GM23338 (cell line): ENCODE measurements around the gene RCL1. TPM values are rescaled to one million over a fixed set of nuclear protein-coding genes. Genes with fewer than 3 reads are reported as not detected.

Source experiments
- ATAC-seq: fragments of 200-7000 bp; cut with Tn5 transposase; 3 replicates; pipeline ENCODE4 v1.9.1; 2020
- DNase-seq: peaks from one replicate; pipeline ENCODE4 v3.0.0-alpha.2; 2015; ENCODE audit warnings: low spot score
- H2AFZ ChIP-seq: fragments of 200-600 bp; sonication (generic); 2 replicates; pipeline ENCODE4 v1.8.0; 2016; ENCODE audit warnings: antibody characterized with exemption, mild to moderate bottlenecking, moderate library complexity
- H3F3A ChIP-seq: fragments of 200-600 bp; sonication (generic); replicated peaks from 2 replicates; pipeline ENCODE4 v1.8.0; 2017; ENCODE audit warnings: antibody characterized with exemption, mixed run types, low read depth
- H3K27ac ChIP-seq: fragments of 200-600 bp; sonication (generic); 2 replicates; pipeline ENCODE4 v1.6.1; 2016; ENCODE audit warnings: low read depth
- H3K27me3 ChIP-seq: fragments of 200-600 bp; sonication (generic); 2 replicates; pipeline ENCODE4 v1.8.0; 2016; ENCODE audit warnings: mild to moderate bottlenecking, mixed run types, moderate library complexity; ENCODE audit not compliant: insufficient read depth
- H3K36me3 ChIP-seq: fragments of 200-600 bp; sonication (generic); 2 replicates; pipeline ENCODE4 v1.8.0; 2016; ENCODE audit warnings: mild to moderate bottlenecking; ENCODE audit not compliant: insufficient read depth
- H3K4me1 ChIP-seq: fragments of 200-600 bp; sonication (generic); 2 replicates; pipeline ENCODE4 v1.8.0; 2016; ENCODE audit warnings: mild to moderate bottlenecking, moderate library complexity; ENCODE audit not compliant: insufficient read depth
- H3K4me2 ChIP-seq: fragments of 200-600 bp; sonication (generic); 2 replicates; pipeline ENCODE4 v1.7.1; 2017; ENCODE audit warnings: mixed run types
- H3K4me3 ChIP-seq: fragments of 200-600 bp; sonication (generic); 2 replicates; pipeline ENCODE4 v1.6.1; 2016; ENCODE audit warnings: mixed run types
- H3K79me2 ChIP-seq: fragments of 200-600 bp; sonication (generic); replicated peaks from 2 replicates; pipeline ENCODE4 v1.8.0; 2017; ENCODE audit warnings: mild to moderate bottlenecking; ENCODE audit not compliant: insufficient read depth
- H3K9me2 ChIP-seq: fragments of 200-600 bp; sonication (generic); 2 replicates; pipeline ENCODE4 v1.8.0; 2017; ENCODE audit not compliant: insufficient read depth
- H4K20me1 ChIP-seq: fragments of 200-600 bp; sonication (generic); replicated peaks from 2 replicates; pipeline ENCODE4 v1.8.0; 2017; ENCODE audit warnings: mild to moderate bottlenecking; ENCODE audit not compliant: insufficient read depth
- H3K27ac Mint-ChIP-seq: 2 replicates; pipeline ENCODE4 v1.8.0; 2020; ENCODE audit warnings: inconsistent platforms, mild to moderate bottlenecking, moderate library complexity, mixed read lengths
- H3K27me3 Mint-ChIP-seq: 3 replicates; pipeline ENCODE4 v1.8.0; 2022; ENCODE audit warnings: low read depth, mild to moderate bottlenecking, moderate library complexity, mixed read lengths, inconsistent platforms; ENCODE audit not compliant: insufficient read depth, poor library complexity
- H3K36me3 Mint-ChIP-seq: 3 replicates; pipeline ENCODE4 v1.8.0; 2021; ENCODE audit warnings: low read depth, mild to moderate bottlenecking, inconsistent platforms, moderate library complexity, mixed read lengths
- H3K4me1 Mint-ChIP-seq: 3 replicates; pipeline ENCODE4 v1.8.0; 2020; ENCODE audit warnings: mild to moderate bottlenecking, inconsistent platforms, mixed read lengths
- H3K4me3 Mint-ChIP-seq: 3 replicates; pipeline ENCODE4 v1.8.0; 2021; ENCODE audit warnings: moderate library complexity, mild to moderate bottlenecking, inconsistent platforms, mixed read lengths
- H3K9me3 Mint-ChIP-seq: 3 replicates; pipeline ENCODE4 v1.8.0; 2020; ENCODE audit warnings: moderate library complexity, mild to moderate bottlenecking, inconsistent platforms, mixed read lengths
- CREB1 ChIP-seq: fragments of 250-450 bp; sonication (Bioruptor Pico); IDR thresholded peaks from 2 replicates; pipeline ENCODE4 v1.5.0; 2020; ENCODE audit warnings: low read depth, mild to moderate bottlenecking, moderate library complexity
- EZH2 ChIP-seq: fragments of 200-600 bp; sonication (generic); IDR thresholded peaks from one replicate; pipeline ENCODE4 v1.8.0; 2017; ENCODE audit warnings: antibody characterized with exemption, mild to moderate bottlenecking, low read depth; ENCODE audit not compliant: unreplicated experiment
- EZH2phosphoT487 ChIP-seq: fragments of 200-600 bp; sonication (generic); IDR thresholded peaks from one replicate; pipeline ENCODE4 v1.8.1; 2018; ENCODE audit warnings: antibody characterized with exemption; ENCODE audit not compliant: unreplicated experiment
- JUNB ChIP-seq: IDR thresholded peaks from one replicate; pipeline ENCODE4 v1.6.1; 2016; ENCODE audit warnings: antibody characterized with exemption; ENCODE audit not compliant: unreplicated experiment
- NANOG ChIP-seq: IDR thresholded peaks from 2 replicates; pipeline ENCODE4 v1.6.1; 2016; ENCODE audit warnings: antibody characterized with exemption, borderline replicate concordance
- POLR2AphosphoS5 ChIP-seq: IDR thresholded peaks from 2 replicates; pipeline ENCODE4 v1.6.1; 2016; ENCODE audit warnings: antibody characterized with exemption, low read depth
- STAT1 ChIP-seq: IDR thresholded peaks from one replicate; pipeline ENCODE4 v1.6.1; 2016; ENCODE audit warnings: antibody characterized with exemption; ENCODE audit not compliant: unreplicated experiment
- ZNF114 ChIP-seq: fragments of 250-450 bp; sonication (Bioruptor Pico); IDR thresholded peaks from 2 replicates; pipeline ENCODE4 v1.5.0; 2020; ENCODE audit warnings: mild to moderate bottlenecking, moderate library complexity
- ZNF331 ChIP-seq: fragments of 250-450 bp; sonication (Bioruptor Pico); IDR thresholded peaks from 2 replicates; pipeline ENCODE4 v1.5.0; 2020; ENCODE audit warnings: low read depth, mild to moderate bottlenecking, moderate library complexity
- polyA plus RNA-seq: library from polyadenylated mRNA; unstranded; fragments of >200 nt; fragmentation: Nextera tagmentation; extraction: Ambion mirVana; gene quantifications from 2 replicates; pipeline ENCODE4 v1.2.1, GENCODE V29; 2016
- total RNA-seq: library from RNA; depleted of rRNA; stranded (reverse); fragments of >200 nt; shearing (Covaris generic); gene quantifications from 2 replicates; pipeline ENCODE4 v1.2.3, GENCODE V29; 2014
- TF ChIP-seq, protein P1 (sequence below): fragments of 250-450 bp; sonication (Bioruptor Pico); IDR thresholded peaks from 2 replicates; pipeline ENCODE4 v1.5.0; 2020; ENCODE audit warnings: mild to moderate bottlenecking, moderate library complexity
- TF ChIP-seq, protein P2 (sequence below): IDR thresholded peaks from 2 replicates; pipeline ENCODE4 v1.6.1; 2016; ENCODE audit warnings: antibody characterized with exemption
- TF ChIP-seq, protein P3 (sequence below): IDR thresholded peaks from one replicate; pipeline ENCODE4 v1.6.1; 2018; ENCODE audit warnings: antibody characterized with exemption; ENCODE audit not compliant: unreplicated experiment
- TF ChIP-seq, protein P4 (sequence below), 2 experiments: fragments of 200-600 bp in 1 of 2; sonication (generic) in 1 of 2; conservative IDR thresholded peaks; 2 replicates each; pipeline versions ENCODE4 v1.5.1 to v1.6.1; 2016 to 2017; ENCODE audit warnings: antibody characterized with exemption in 2 of 2, low read depth in 2 of 2, mild to moderate bottlenecking in 2 of 2, moderate library complexity in 1 of 2

Gene RCL1
- total and polyA plus RNA-seq, 2 experiments from 2014 or later, result 19.3 to 41.2 TPM

DNA sequence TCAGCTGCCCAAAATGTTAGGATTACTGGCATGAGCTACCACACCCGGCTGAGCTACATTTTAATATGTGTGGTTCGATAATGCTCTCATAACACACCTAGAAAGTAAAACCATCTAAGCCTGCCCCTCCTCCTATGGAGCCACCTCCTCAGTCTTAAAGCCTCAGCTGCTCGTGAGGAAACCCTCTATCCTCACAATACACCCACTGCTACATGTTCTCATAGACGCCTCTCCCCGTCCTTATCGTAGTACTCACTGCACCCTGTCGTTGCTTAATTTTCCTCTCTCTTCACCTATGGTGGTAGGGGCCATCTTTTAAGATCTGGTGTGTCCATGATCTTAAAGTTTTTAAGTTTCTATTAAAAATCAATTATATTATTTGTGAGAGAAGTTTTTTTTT, 72.9 kb downstream of the RCL1 start:
- Histone ChIP-seq H3K4me1 (no peaks in the 10 kb centered on the region), H3K27ac (no peak overlapping the region), H3K79me2 (peaks cover 5% of the 10 kb centered on the region; the same call in 1 of the 2 replicates), H3K4me3 (no peak overlapping the region), H2AFZ (no peak overlapping the region), H4K20me1 (peaks cover 5% of the 10 kb centered on the region; the same call in 1 of the 2 replicates), H3K4me2 (no peak overlapping the region), H3K9me2 (0 out of 2 replicates have a peak, but pooled peaks cover 4% of the 10 kb centered on the region), H3K27me3 (no peaks in the 10 kb centered on the region), H3F3A (no peaks in the 10 kb centered on the region), H3K36me3 (peaks cover 5% of the 10 kb centered on the region; the same call in 1 of the 2 replicates)
- TF ChIP-seq, protein P1, sequence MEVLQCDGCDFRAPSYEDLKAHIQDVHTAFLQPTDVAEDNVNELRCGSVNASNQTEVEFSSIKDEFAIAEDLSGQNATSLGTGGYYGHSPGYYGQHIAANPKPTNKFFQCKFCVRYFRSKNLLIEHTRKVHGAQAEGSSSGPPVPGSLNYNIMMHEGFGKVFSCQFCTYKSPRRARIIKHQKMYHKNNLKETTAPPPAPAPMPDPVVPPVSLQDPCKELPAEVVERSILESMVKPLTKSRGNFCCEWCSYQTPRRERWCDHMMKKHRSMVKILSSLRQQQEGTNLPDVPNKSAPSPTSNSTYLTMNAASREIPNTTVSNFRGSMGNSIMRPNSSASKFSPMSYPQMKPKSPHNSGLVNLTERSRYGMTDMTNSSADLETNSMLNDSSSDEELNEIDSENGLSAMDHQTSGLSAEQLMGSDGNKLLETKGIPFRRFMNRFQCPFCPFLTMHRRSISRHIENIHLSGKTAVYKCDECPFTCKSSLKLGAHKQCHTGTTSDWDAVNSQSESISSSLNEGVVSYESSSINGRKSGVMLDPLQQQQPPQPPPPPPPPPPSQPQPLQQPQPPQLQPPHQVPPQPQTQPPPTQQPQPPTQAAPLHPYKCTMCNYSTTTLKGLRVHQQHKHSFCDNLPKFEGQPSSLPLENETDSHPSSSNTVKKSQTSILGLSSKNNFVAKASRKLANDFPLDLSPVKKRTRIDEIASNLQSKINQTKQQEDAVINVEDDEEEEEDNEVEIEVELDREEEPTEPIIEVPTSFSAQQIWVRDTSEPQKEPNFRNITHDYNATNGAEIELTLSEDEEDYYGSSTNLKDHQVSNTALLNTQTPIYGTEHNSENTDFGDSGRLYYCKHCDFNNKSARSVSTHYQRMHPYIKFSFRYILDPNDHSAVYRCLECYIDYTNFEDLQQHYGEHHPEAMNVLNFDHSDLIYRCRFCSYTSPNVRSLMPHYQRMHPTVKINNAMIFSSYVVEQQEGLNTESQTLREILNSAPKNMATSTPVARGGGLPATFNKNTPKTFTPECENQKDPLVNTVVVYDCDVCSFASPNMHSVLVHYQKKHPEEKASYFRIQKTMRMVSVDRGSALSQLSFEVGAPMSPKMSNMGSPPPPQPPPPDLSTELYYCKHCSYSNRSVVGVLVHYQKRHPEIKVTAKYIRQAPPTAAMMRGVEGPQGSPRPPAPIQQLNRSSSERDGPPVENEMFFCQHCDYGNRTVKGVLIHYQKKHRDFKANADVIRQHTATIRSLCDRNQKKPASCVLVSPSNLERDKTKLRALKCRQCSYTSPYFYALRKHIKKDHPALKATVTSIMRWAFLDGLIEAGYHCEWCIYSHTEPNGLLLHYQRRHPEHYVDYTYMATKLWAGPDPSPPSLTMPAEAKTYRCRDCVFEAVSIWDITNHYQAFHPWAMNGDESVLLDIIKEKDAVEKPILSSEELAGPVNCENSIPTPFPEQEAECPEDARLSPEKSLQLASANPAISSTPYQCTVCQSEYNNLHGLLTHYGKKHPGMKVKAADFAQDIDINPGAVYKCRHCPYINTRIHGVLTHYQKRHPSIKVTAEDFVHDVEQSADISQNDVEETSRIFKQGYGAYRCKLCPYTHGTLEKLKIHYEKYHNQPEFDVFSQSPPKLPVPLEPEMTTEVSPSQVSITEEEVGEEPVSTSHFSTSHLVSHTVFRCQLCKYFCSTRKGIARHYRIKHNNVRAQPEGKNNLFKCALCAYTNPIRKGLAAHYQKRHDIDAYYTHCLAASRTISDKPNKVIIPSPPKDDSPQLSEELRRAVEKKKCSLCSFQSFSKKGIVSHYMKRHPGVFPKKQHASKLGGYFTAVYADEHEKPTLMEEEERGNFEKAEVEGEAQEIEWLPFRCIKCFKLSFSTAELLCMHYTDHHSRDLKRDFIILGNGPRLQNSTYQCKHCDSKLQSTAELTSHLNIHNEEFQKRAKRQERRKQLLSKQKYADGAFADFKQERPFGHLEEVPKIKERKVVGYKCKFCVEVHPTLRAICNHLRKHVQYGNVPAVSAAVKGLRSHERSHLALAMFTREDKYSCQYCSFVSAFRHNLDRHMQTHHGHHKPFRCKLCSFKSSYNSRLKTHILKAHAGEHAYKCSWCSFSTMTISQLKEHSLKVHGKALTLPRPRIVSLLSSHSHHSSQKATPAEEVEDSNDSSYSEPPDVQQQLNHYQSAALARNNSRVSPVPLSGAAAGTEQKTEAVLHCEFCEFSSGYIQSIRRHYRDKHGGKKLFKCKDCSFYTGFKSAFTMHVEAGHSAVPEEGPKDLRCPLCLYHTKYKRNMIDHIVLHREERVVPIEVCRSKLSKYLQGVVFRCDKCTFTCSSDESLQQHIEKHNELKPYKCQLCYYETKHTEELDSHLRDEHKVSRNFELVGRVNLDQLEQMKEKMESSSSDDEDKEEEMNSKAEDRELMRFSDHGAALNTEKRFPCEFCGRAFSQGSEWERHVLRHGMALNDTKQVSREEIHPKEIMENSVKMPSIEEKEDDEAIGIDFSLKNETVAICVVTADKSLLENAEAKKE (CRISPR knock-in tag), result no peak
- TF ChIP-seq ZNF114 (CRISPR knock-in tag), result no peak
- no peak for TF ChIP-seq POLR2AphosphoS5
- no peak for TF ChIP-seq ZNF331
- TF ChIP-seq EZH2, result no peak
- TF ChIP-seq EZH2phosphoT487, result no peak
- no peak for TF ChIP-seq STAT1
- TF ChIP-seq, protein P2, sequence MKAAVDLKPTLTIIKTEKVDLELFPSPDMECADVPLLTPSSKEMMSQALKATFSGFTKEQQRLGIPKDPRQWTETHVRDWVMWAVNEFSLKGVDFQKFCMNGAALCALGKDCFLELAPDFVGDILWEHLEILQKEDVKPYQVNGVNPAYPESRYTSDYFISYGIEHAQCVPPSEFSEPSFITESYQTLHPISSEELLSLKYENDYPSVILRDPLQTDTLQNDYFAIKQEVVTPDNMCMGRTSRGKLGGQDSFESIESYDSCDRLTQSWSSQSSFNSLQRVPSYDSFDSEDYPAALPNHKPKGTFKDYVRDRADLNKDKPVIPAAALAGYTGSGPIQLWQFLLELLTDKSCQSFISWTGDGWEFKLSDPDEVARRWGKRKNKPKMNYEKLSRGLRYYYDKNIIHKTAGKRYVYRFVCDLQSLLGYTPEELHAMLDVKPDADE, result no peak
- no peak for TF ChIP-seq JUNB
- TF ChIP-seq CREB1, result no peak
- TF ChIP-seq, protein P3, sequence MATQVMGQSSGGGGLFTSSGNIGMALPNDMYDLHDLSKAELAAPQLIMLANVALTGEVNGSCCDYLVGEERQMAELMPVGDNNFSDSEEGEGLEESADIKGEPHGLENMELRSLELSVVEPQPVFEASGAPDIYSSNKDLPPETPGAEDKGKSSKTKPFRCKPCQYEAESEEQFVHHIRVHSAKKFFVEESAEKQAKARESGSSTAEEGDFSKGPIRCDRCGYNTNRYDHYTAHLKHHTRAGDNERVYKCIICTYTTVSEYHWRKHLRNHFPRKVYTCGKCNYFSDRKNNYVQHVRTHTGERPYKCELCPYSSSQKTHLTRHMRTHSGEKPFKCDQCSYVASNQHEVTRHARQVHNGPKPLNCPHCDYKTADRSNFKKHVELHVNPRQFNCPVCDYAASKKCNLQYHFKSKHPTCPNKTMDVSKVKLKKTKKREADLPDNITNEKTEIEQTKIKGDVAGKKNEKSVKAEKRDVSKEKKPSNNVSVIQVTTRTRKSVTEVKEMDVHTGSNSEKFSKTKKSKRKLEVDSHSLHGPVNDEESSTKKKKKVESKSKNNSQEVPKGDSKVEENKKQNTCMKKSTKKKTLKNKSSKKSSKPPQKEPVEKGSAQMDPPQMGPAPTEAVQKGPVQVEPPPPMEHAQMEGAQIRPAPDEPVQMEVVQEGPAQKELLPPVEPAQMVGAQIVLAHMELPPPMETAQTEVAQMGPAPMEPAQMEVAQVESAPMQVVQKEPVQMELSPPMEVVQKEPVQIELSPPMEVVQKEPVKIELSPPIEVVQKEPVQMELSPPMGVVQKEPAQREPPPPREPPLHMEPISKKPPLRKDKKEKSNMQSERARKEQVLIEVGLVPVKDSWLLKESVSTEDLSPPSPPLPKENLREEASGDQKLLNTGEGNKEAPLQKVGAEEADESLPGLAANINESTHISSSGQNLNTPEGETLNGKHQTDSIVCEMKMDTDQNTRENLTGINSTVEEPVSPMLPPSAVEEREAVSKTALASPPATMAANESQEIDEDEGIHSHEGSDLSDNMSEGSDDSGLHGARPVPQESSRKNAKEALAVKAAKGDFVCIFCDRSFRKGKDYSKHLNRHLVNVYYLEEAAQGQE, result no peak
- TF ChIP-seq NANOG, result no peak
- TF ChIP-seq, protein P4, sequence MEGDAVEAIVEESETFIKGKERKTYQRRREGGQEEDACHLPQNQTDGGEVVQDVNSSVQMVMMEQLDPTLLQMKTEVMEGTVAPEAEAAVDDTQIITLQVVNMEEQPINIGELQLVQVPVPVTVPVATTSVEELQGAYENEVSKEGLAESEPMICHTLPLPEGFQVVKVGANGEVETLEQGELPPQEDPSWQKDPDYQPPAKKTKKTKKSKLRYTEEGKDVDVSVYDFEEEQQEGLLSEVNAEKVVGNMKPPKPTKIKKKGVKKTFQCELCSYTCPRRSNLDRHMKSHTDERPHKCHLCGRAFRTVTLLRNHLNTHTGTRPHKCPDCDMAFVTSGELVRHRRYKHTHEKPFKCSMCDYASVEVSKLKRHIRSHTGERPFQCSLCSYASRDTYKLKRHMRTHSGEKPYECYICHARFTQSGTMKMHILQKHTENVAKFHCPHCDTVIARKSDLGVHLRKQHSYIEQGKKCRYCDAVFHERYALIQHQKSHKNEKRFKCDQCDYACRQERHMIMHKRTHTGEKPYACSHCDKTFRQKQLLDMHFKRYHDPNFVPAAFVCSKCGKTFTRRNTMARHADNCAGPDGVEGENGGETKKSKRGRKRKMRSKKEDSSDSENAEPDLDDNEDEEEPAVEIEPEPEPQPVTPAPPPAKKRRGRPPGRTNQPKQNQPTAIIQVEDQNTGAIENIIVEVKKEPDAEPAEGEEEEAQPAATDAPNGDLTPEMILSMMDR (conservative IDR thresholded peaks at IDR 0.05; ENCODE audit: low read depth in 2 of 2), result no peak
- no peak for DNase-seq
- peaks cover 13% of the 10 kb centered on the region for H3K36me3 Mint-ChIP-seq
- no peaks in the 10 kb centered on the region for H3K27me3 Mint-ChIP-seq
- no peak; the same call in 2 of the 3 replicates for ATAC-seq
- H3K9me3 Mint-ChIP-seq, result no peaks in the 10 kb centered on the region
- H3K27ac Mint-ChIP-seq, result peak overlapping the region; percentile 18; the same call in 1 of the 2 replicates
- H3K4me1 Mint-ChIP-seq, result peaks cover 9% of the 10 kb centered on the region; the same call in 2 of the 3 replicates
- no peak overlapping the region for H3K4me3 Mint-ChIP-seq
